Measurements from ENCODE around the gene PDE4D.
"Not testable (repeated sequence)": the region's sequence is repeated elsewhere in the genome, so short reads cannot be mapped to it uniquely, and the experiment has no call there.

Gene PDE4D

DNA sequence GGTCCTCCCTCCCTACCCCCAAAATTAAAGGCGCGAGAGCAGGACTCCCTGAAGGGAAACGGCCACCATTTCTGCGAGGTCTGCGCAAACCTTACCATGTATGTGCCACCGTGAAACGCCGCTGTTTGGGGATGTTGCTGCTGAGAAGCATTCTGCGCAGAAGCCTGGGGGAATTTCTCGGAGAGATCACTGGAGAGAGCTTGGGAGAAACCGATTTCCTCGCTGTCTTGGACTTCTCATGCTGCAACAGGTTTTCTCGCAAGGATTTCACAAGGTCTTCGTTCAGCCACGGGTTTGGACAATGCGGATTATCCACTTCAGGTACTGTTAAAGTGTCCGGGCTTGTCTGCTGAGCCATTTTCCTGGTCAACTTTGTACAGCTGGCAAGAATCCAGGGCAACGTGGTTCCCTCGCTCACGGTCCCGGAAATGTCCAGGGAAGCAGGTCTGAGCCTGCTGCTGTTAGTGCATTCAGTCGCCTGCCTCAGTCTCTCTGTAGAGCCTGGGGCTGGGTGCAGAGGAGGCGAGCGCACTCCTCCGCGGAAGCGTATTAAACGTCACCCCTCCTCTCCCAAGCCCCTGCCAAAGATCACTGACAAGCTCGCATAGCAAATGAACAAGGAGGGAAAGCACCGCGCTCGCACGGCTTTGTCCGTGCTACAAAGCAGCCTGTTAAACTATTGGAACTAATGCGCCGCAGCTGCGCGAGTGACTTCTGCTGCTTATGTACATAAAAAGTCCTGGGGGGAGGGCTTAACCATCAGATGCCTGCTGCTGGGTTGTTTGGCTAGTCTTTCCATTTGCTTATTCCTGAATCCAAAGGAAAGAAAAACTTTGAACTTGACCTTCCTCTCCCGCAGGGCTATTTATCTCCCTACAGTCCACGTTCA is 125.1 kb downstream of the PDE4D start:
- DNase-seq (ENCODE audit: low spot score), result no peak

- no peak for DNase-seq (ENCODE audit: low spot score)
Observed at GRCh38 chr5:59767681-59768151, 125.8 kb downstream of the PDE4D start.

- no peak for DNase-seq (ENCODE audit: low spot score)
Observed at GRCh38 chr5:59767211-59767605, 126.3 kb downstream of the PDE4D start.

- DNase-seq (ENCODE audit: low spot score), result no peak
Observed at GRCh38 chr5:59766427-59767210, 126.9 kb downstream of the PDE4D start.

- DNase-seq (ENCODE audit: low spot score), result no peak
Observed at GRCh38 chr5:59765446-59765845, 128.1 kb downstream of the PDE4D start.

DNA sequence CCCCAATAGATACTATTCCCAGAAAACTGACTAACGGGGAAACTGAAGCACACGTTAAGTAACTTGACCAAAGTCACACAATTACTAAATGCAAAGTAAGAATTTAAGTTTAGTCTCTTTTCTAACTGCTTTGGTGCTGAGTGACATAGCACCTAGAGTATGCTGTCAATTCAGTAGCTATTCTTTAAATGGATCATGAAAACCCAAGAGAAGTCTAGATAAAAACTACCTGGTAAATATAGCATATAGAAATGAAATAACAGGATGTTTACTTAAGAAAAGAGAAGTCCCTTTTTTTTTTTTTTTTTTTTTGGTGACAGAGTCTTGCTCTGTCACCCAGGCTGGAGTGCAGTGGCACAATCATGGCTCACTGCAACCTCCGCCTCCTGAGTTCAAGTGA is 129.2 kb downstream of the PDE4D start:
- DNase-seq (ENCODE audit: low spot score), result no peak

DNA sequence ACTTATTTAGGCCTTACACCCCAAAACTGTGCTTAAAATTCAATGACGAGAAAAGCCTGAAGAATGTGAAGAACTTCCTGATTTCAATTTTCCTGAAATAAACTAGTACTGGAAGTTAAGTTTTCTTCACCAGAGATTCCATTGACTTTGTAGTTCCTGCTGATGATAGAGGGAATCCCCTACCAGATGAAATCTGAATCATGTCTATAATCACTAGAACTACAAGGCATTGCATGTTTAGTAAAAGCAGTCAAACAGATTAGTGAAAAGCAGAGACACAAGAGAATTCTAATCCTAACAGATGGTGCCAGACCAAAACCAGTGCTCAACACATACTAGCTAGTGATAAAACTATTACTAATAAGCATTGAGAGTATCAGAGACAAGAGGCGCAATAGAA is 130.0 kb downstream of the PDE4D start:
- DNase-seq (ENCODE audit: low spot score), result no peak

- not testable (repeated sequence) for DNase-seq (ENCODE audit: low spot score)
Observed at GRCh38 chr5:59762232-59762631, 131.3 kb downstream of the PDE4D start.

- DNase-seq (ENCODE audit: low spot score), result no peak
Observed at GRCh38 chr5:59760785-59761348, 132.7 kb downstream of the PDE4D start.

GRCh38 chr5:59759600-59760351 is 133.8 kb downstream of the PDE4D start:
- no peak for DNase-seq (ENCODE audit: low spot score)

- no peak for DNase-seq (ENCODE audit: low spot score)
Observed at GRCh38 chr5:59758566-59758965, 135.0 kb downstream of the PDE4D start.

DNA sequence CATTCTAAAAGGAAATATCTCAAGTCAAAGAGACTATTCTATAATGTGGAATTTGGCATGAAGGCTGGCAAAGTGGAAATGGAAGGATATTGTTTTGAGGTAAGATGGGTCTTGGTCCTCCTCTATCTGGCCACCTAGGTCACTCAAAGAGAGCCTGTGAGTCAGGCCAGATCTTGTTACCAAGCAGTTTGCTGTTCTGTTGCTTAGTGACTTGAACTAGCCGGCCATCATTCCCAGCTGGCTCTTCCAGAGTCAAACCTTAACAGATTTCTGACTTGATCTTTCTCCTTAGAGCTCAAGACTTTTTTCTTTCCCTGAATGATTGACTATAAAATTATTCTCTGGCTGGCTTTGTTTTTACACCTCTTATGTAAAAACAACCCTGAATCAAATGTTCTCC is 136.1 kb downstream of the PDE4D start:
- DNase-seq (ENCODE audit: low spot score), result no peak

DNA sequence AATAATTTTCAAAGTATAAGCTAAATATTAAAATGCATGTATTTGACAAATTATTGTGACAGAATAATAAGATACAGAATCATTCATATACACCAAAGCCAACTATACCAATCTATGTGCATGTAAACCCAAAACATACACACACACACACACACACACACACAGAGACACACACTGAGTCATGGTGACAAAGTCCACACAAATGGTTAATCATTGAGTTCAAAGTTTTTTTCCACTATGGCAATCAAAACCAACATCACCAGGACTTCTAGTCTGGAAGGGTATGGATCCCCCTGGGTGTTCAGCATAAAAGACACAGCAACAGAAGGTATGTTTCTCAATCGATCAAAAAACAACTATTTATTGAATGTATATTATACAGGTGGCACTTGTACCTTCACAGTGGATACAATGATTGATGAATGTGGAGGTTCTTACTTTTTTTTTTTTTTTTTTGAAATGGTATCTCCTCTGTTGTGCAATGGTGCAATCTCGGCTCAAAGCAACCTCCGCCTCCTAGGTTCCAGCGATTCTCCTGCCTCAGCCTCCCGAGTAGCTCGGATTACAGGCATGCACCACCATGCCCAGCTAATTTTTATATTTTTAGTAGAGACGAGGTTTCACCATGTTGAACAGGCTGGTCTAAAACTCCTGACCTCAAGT is 137.0 kb downstream of the PDE4D start:
- no peak for DNase-seq (ENCODE audit: low spot score)

GRCh38 chr5:59755476-59755875 is 138.1 kb downstream of the PDE4D start:
- DNase-seq (ENCODE audit: low spot score), result no peak

GRCh38 chr5:59753599-59753998 is 139.9 kb downstream of the PDE4D start:
- DNase-seq (ENCODE audit: low spot score), result no peak

DNA sequence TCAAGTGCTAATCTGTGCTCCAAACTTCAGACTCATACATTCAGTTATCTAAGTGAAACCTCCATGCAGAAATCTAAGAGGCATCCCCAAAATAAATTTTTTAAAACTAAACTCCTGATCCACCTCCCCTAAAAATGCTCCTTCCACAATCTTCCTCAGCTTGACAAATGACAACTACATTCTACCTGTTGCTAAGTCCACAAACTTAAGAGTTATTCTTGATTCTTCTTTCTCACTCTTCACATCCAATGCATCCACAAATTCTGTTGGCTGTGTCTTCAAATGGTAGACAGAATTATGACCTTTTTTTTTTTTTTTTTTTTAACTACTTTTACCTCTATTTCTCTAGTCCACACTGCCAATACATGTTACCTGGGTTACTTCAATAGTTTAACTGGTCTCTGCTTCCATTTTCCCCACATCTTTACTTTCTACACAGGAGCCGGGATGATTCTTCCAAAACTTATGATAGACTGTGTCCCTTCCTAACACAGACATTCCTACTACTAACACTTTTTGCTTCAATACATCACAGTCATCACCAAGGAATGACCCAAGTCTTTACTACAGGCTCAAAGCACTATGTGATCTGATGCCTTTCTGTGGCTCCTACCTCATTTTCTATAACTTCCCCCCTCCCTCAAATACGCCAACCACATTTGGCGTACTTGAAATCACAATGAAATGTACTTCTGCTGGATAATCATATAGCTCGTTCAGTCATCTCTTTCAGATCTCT is 143.6 kb downstream of the PDE4D start:
- DNase-seq (ENCODE audit: low spot score), result no peak

- not testable (repeated sequence) for DNase-seq (ENCODE audit: low spot score)
Observed at GRCh38 chr5:59748036-59748663, 145.4 kb downstream of the PDE4D start.

- no peak for DNase-seq (ENCODE audit: low spot score)
Observed at GRCh38 chr5:59746241-59746765, 147.2 kb downstream of the PDE4D start.

- DNase-seq (ENCODE audit: low spot score), result no peak
Observed at GRCh38 chr5:59745415-59745863, 148.1 kb downstream of the PDE4D start.

DNA sequence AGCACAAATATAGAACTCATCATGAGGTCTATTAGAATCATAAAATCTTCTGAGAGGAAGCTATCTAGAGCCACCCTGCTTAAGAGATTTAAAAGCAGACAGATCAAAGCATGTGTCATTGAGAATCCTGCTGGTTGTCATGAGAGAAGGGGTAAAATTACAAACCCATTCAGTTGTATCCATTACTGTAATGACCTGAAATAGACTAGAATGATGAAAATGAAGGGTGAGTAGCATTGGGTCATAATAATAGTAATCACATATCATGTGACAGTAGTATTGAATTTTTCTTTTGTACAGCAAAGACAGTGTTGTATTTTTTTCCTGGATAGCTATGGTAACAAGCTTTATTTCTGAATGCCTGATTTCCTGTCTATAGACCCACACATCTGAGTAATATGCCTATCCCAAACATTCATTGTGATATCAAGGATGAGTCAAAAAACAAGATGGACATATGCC is 149.0 kb downstream of the PDE4D start:
- DNase-seq (ENCODE audit: low spot score), result no peak
